ENCODE data around the gene SRMS.

SRMS gene

DNA sequence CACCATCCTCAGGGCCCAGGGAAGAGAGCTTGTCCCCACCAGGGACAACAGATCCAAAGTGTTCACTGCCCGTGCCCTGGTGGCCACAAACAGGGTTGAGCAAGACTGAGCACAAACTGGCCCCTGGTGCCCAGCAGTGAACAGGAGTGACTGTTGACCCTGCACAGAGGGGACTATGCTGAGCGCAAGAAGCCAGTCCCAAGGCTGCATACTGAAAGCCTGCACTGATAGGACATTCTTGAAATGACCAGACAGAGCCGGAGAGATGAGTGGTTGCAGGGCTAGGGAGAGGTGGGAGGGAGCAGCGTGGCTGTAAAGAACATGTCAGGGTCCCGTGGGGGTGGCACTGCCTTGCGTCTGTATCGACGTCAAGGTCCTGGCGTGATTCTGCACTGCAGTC is 3.5 kb upstream of the SRMS start:
- DNase-seq, result no peak

DNA sequence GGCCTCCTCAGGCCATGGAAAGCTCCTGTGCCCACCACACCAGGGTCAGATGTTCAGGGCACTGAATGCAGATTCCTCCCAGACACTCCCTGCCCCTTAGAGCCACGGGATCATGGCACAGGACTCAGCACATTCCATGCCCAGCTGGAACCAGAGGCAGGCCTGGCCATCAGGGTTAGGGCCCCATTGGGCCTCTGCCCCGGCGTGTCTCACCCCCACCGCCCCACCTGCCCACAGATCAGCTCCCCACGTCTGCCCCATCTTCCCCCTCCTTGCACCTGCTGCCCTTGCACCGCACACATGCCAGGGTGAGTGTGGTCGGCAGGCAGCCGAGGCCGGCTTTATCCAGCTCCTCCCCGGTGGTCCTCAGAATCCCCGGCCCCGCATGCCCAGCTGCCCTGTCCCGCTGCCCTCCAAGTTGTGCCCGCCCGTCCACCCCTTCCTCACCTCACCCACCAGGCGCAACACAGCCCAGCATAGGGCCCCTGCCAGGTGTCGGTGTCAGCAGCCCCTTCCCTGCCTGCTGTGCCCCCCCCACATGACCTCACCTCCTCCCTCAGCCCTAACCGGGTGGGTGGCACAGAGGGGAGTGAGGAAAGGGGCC is 2.2 kb upstream of the SRMS start:
- no peak for DNase-seq

DNA sequence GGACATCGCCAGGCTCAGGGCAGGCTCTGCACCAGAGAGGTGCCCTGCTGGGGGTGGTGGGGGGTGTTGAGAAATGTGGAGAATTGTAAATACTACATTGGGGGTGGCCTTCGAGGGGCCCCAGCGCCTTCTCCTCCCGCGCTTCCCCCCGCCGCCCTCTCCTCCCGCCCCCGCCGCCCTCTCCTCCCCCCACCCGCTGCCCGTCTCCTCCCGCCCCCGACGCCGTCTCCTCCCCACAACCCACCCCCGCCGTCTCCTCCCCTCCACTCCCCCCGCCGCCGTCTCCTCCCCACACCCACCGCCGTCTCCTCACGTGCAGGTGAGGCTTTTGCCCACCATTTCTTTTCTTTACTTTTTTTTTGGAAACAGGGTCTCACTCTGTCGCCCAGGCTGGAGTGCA is 1.5 kb upstream of the SRMS start:
- no peak for DNase-seq

DNA sequence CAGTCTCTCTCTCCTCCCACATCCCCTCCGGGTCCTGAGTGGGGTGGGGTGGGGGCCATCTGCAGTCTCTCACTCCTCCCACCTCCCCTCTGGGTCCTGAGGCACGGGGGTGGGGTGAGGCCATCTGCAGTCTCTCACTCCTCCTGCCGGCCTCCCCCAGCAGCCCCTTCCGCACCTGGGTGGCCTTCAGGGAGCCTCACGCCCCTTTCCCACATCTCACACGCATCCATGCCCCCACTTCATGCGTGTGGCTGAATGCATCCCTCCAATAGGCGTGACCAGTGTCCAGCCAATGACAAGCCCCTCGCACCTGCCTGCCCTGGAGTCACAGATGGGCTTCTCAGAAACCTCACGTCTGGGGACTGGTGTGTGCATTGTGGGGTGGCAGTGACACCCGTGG is 993 bp upstream of the SRMS start:
- DNase-seq, result no peak

DNA sequence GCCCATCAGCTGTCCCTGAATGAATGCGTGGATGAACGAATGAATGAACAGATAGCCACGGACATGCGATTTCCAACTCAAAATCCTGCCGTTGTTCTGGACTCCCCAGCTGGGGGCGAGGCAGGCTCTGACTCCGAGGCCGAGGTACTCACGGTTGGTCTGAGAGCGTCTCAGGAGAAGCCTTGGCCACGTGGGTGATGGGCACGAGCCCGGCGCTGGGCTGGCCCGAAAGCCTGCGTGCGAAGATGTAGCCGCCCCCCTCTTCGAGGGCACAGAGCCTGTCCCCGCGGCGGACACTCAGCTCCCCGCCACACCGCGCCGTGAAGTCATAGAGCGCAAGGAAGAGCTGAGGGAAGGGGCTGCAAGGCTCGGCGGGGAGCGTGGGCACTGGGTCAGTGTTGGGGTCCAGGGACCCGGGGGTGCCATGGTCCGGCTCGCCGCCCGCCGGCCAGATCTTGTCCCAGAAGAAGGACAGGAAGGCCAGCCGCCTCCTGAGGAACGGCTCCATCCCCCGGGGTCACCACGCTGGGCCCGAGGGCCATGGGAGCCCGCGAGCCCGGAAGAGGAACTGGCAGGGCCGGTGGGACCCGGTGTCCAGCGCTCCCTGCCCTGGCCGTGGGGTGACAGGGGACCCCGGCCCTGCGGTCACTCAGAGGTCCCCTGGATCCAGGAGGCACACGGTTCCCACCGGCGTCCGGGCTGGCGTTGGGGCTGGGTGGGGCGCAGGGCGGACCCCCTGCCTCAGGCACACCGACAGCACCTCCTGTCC is 409 bp downstream of the SRMS start:
- no peak for DNase-seq

DNA sequence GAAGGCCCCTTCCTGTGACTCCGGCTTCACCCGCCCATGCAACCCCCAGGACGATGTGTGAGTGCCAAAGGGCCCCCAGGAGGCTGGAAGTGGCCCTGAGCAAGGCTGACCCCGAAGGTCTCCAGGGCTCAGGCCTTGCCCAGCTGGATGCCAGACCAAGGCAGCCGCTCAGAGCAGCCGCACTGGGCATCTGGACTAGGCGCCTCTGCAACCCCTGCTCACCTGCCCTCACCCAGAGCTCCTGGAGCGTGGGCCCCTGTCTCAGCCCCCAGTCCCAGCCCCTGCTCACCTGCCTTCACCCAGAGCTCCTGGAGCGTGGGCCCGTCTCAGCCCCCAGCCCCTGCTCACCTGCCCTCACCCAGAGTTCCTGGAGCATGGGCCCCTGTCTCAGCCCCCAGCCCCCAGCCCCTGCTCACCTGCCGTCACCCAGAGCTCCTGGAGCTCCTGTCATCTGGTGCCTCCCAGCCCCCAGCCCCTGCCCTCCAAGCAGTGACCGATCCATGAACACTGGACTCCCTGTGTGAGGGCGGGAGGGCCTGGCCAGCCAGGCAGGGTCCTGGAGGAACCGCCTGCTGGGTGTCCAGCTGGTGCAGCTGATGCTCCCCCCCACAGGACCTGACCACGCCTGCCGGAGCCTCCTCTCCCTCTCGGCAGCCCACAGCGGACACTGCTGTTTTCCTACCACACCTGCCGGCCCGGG is 1.1 kb downstream of the SRMS start:
- DNase-seq, result no peak

DNA sequence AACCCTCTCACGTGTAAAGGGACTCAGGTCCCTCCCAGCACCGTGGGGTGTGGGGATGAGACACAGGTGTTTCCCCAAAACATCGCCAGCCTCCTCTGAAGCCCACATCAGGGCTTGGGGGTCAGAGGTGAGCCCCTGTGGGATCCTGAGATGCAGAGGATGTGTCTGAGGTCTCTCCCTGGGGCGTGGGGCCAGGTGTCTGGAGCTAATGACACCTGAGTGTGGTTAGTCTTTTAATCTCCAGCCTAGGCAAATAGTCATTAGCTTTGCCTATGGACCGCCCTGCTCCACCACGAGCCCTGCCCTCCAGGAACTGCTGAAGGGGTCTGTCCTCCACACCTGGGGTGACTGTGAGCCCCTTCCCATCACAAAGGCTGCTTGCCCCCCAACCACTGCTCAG is 1.7 kb downstream of the SRMS start:
- DNase-seq, result no peak

DNA sequence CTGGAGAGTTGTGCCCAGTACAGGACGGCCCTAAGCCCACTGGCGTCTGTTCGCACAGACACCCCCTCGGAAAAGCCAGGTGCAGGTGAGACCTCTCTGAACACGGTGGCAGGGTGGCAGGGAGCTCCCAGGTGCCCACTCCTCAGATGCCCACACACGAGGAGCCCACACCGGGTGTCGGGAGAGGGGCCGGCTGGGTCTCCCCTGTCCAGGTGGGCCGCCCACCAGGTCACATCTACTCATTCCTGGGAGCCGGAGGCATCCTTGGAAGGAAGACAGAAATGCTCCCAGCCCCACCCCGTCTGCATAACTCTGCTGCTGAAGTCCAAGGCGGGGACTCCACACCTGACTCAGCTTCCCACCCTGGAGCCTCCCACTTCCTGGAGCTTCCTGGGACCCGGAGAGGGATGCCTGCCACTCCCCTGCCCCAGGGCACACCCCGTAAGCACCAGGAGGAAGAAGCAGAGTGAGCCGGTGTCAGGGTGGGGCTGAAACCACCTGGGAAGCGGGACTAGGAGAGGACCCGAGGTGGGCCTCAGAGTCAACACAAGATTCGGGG is 2.5 kb downstream of the SRMS start:
- no peak for DNase-seq

DNA sequence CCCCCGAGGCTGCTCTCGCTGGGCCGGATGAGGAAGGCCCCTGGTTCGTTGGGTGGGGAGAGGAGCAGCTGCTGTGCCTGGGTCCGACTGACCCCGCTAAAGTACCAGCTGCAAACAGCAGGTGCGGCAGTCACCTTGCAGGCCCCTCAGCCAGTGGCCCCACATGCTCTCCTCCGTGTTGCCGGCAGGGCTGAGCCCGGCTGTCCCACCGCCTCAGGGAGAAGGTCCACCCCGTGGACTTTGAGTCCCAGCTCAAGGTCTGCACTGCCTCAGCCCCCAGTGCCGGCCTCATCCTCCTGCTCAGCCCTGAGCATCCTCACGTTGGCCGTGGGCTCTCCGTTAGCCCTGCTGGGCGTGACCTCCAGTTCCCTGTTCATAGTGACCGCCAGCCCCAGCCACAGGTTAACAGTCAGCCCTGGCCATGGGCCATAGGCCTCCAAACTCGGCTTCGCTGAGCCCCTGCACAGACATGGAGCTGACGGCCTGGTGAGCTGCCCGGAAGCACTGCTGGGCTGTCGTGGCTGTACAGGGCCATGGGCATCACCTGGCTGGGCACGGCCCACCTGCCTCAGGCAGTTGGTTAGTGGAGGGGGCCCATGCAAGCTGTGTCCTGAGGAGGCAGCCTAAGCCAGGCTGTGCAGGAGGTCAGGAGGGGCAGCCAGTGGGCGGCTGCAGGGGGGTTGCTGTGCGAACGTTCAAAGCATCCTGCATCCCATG is 3.1 kb downstream of the SRMS start:
- no peak for DNase-seq

DNA sequence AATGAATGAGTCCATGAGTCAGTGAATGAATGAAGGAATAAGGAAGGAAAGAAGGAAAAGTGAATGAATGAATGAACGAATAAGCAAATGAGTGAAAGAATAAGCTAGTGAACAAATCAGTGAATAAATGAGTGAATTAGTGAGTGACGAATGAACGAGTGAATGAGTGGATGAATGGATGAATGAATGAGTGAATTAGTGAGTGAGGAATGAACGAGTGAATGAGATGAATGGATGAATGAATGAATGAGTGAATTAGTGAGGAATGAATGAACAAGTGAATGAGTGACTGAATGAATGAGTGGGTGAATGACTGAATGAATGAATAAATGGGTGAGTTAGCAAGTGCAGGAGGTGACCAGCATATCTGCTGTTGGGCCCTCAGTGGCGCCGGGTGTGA is 3.8 kb downstream of the SRMS start:
- no peak for DNase-seq

DNA sequence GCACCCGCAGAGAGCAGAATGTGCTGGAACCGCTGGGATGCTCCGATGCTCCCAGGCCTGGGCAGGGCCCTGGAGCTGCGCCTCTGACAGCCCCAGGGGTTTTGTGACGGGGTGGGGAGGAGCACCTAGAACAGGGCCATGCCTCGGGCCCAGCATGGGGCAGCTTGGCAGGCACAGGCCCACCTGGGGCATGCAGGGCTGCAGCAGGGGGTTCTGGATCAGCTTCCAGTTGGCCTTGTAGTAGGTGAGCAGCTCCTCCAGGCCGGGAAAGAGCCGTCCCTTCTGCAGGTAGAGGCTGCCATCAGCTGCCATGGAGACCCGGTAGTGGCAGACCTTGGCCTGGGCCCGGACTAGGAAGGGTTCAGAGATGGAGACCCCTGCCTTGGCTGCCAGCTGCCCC is 4.4 kb downstream of the SRMS start:
- DNase-seq, result no peak

DNA sequence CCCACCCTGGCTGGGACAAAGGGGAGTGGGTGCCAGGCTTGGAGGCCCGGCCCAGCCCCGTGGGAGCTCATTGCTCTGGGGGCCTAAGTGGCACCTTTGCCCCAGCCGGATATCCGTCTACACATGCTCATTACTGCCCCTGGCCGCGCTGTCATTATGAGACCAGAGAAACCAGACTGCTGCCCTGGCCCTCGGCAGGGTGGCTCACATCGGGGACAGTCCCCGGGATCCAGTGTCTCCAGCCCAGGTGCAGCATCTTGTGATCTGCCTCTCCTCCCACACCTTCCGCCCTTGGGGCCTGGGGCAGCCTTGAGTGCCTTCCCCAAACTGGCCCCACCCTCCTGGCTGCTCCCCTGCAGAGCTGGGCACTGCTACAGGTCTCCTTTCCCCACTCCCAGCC is 4.9 kb downstream of the SRMS start:
- no peak for DNase-seq

DNA sequence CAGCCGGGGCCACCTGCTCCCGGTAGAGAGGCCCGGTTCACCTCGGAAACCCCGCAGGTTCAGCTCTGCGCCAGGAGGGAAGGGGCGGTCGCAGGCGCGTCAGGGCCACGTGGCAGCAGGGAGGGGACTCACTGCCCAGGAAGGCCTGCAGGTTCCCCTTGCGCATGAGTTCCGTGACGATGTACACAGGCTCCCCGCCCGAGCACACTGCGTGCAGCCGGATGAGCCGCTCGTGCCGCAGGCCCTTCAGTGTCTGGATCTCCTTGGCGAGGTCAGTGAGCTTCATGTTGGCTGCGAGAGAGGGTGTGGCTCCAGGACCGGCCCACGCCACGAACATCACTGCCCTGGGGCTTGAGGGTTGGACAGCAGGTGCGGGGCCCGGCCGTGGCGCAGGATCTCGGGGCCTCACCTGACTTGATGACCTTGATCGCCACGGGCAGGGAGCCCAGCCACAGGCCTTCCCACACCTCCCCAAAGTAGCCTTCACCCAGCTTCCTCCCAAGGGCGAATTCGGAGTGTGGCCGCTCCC is 5.5 kb downstream of the SRMS start:
- DNase-seq, result no peak

DNA sequence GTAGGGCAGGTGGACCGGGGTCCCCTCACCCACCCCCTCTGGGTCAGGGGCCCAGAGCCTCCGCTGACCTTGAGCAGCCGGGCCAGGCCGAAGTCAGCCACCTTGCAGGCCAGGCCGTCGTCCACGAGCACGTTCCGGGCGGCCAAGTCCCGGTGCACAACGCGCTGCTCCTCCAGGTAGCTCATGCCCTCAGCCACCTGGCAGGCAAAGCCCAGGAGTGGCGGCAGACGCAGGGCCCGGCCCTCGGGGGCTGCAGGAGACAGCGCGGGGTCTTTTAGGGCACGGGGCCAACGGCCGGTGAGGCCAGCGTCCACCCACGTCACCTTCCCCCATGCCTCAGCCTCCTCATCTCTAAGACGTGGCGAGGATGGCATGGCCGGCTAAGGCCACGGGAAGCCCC is 6.2 kb downstream of the SRMS start:
- no peak for DNase-seq

DNA sequence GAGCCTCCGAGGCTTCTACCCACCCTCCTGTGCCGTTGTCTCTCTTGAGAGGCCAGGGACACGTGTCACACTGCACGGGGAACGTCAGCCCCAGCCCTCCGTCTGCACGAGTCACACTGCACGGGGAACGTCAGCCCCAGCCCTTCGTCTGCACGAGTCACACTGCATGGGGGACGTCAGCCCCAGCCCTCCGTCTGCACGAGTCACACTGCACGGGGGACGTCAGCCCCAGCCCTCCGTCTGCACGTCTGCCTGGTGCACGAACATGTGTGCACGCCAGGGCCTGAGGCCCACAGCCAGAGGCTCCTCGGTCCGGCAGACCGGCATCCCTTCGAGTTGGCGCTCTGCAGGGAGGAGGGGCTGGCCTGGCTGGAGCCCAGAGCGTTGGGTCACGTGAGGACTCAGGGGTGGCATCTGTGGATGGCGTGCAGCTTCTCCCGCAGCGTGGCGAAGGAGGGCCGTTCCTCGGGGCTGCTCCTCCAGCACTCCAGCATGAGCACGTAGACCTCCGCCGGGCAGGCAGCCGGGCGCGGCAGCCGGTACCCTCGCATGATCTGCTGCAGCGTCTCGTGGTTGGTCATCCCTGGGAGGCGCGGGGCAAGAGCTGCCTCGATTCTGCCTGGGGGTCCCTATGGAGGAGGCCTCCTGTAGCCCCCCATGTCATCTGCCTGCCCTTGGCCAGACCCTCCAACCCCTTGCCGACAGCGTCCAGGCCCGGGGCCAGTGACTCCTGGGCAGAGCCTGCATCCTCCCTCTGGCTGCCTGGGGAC is 6.9 kb downstream of the SRMS start:
- DNase-seq, result no peak

DNA sequence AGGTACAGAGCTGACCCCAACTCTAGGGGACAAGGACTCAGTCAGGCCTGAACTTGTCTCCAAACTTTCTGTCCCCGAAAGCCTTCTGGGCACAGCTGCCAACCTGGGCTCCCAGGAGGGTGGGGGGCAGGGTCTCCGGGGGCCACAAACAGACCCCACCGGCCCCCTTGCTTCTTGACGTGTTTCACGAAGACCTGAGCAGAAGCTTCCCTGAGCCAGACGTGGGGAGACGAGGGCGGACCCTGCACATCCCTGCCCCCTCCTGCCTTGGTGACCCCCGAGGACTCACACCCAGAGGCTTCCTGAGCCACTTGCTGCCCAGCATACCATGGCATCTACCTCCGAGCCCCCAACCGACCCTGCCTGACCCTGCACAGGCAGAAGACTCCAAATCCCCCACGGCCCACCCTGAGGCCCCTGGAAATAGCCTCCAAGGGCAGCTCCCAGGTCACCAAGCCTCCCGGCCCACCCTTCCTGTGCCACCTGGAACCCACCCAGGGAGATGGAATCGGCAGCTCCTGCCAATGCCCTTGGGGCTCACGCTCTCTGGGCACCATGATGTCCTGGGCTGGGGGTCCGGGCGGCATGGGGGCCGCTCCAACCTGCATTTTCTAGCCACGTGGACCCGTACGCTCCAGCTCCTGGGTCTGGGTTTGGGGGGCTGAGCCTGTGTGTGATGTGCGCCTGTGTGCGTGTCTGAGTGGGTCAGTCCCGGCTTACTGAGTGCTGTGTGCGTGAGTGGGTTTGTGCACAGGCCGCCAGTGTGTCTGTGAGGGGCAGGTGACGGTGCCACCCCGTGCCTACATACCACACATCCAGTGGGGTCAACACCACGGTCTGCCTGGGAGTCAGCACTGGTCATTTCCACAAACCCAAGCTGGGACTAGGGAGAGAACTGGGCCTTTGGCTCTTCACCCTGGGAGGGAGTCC is 7.8 kb downstream of the SRMS start:
- DNase-seq, result no peak

DNA sequence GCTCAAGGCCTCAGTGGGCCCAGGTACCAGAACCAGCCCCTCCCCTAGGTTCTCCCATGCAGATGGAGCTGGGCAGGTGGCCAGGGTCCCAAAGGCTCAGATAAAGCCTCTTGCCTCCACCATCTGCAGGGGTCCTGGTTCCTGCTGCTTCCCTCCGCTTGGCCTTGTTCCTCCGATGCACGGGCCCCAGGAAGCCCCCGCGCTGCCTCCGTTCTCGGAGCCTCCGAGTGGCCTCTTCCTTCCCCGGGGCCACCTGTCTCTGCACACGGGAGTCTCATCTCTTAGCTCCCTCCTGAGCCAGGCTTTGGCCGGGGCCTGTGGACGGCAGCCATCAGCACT is 8.5 kb downstream of the SRMS start:
- no peak for DNase-seq

DNA sequence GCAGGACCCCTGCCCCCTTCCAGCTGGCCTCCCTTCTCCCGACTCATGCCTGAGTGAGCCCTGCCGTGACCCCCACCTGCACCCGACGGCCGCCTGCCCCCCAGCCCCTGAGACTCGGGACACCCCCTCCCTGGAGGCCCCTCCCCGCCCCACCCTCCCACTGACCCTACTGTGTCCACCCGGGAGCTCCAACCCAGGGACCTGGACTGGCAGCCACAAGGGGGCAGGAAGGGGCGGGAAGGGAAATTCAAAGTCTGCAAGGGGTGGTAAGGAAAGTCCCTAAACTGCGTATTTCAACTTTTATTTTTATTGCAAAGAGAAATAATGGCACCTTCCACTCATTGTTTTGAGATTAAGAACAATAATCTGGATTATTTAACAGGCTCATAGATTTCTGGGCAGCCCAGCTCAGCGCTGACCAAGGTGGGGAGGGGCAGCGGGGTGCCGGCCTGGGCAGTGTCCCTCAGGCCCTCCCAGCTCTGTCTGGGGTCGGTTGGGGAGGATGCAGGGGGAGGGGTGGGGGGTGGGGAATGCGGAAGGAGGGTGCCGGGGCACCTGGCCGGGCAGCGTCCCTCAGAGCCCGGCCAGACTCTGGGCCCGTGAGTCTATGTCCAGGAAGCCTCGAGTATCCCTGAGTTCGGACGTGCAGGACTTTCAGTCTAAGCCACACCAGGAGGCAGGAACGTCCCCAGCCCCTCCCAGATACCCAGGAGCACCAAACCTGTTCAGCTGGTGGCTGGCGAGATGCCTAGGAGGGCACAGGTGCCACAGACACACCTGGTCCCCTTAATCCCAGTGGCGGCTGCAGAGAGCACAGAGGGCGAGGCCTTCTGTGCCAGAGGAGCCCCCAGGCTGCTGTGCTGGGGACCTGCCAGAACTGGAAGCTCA is 9.1 kb downstream of the SRMS start:
- DNase-seq, result peak; percentile 92

DNA sequence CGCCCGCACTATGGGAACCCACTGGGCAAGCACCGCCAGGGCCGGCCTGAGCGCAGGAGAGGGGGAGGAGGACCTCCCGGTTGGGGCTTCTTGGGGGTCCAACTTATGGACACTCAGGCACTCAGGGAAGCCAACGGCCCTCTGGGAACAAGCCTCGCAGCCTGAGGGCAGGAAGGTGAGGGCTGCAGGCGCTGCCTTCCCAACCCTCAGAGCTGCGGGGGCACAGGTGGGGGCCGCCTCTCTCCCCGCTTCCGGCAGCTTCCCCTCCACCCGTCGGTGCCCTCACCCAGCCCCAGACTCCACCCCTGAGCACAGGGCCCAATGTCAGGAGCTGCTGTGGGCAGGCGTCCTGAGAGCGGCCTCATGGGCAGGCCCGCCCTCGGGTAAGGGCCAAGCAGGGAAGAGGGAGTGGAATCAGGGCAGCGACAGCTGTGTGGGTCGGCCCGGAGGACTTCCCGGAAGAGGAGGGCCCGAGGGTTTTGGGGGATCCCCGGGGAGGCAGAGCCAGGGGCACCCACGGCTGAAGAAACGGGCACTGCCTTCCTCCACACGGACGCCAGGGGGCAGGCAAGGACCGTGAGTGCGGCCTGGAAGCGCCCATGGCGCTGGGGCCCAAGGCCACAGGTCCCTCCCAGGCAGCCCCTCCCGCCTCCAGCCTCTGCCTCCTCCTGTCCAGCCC is 9.9 kb downstream of the SRMS start:
- peak; percentile 67 for DNase-seq

All from NCI-H2171 treated with DMSO at 0.1 percent for 48 hours (cell line).